Measurements from ENCODE around the gene TMEM89. TPM values are rescaled to one million over a fixed set of nuclear protein-coding genes. Genes with fewer than 3 reads are reported as not detected.

The TMEM89 gene
- total RNA-seq, 8 experiments from 2014 or later = not detected

- no peak for ATAC-seq (replicated peaks in 6 of 8)
- H3K4me3 ChIP-seq = no peak overlapping the region
- no peak overlapping the region for H3K27ac ChIP-seq
- WGBS, 10 experiments = 55 to 100% (median 96%) methylated on average over 1 to 6 of the region's 6 CpGs; no CpG with 5 or more reads in 3 of the 10 experiments
- H3K4me1 ChIP-seq (replicated peaks in 1 of 2) = peaks cover 14% of the 10 kb centered on the region in 2 donors
- in situ Hi-C loops (cut with MboI; ENCODE audit: low pct_unique_long_range_greater_than_20kb in 2 of 9, low sequenced_read_pairs in 9 of 9, unreplicated experiment in 9 of 9) = no loop called here
Observed at GRCh38 chr3:48597408-48597800, 24.2 kb downstream of the TMEM89 start.

DNA sequence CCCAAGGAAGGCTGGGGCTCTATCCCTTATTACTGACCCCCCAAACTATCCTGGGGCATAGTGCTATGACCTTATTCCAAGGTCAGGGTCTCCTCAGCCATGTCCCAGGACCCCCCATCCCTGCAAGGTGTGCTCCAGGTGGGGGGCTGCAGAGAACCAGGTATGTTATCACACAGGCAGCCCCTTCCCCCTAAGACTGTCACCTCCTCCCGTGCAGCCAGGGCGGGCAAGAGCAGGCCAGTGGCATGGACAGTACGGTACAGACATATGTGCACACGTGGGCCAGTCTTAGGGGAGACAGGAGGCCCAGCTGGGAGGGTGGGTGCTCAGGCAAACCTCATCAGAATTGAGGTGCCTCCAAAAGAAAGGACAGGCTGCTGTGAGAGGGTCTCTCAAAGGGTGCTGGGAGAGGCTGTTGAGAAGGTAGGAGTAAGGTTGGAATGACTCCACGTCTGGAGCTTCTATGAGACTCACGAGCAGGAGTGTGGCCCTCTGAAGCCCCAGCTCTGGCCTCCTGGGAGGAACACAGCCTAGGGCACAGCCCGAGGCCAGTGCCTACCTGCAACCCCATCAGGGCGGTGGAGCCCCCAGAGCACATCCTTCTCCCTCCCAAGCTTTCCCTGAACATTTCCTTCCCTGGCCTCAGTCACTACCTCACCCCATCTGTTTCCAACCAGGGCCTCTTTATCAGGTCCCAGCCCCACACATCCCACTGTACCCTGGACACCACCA lies 24.7 kb downstream of the TMEM89 start:
- Histone ChIP-seq H3K4me3 (no peak overlapping the region), H3K27ac (no peak overlapping the region), H3K4me1 (replicated peaks in 1 of 2) (peaks cover 14% of the 10 kb centered on the region in 2 donors)
- 80 to 100% (median 100%) methylated on average over 1 to 4 of the region's 8 CpGs; no CpG with 5 or more reads in 4 of the 10 experiments for WGBS, 10 experiments
- in situ Hi-C loops (cut with MboI; ENCODE audit: low pct_unique_long_range_greater_than_20kb in 2 of 9, low sequenced_read_pairs in 9 of 9, unreplicated experiment in 9 of 9) = no loop called here
- no peak for ATAC-seq (replicated peaks in 6 of 8)

DNA sequence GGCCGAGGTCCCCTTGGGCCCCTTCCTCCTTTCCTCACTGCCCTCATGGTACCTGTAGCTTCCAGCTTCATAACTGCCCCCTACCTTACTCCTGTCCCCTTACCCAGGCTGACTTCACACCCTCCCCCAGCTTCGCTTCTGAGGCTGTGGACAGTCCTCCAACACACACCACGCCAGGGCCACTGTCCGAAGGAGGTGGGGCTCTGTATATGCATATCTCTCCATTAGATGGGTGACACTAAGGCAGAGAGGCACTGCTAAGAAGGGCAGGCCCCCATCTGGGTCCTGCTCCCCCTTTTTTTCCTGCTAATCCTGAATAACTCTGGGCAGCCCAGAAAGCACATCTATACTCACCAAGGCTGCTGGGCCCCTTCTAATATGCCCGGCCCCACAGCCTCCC lies 25.4 kb downstream of the TMEM89 start:
- peak in 5 of 8 experiments; percentile 4 to 11 (median 7) for ATAC-seq (replicated peaks in 6 of 8)
- in situ Hi-C loops (cut with MboI; ENCODE audit: low pct_unique_long_range_greater_than_20kb in 2 of 9, low sequenced_read_pairs in 9 of 9, unreplicated experiment in 9 of 9) = no loop called here
- Histone ChIP-seq H3K4me1 (replicated peaks in 1 of 2) (peaks cover 14% of the 10 kb centered on the region in 2 donors), H3K4me3 (no peak overlapping the region), H3K27ac (peak overlapping the region in 1 of 2 donors; percentile 49)
- 20 to 100% (median 57%) methylated on average over 1 of the region's 5 CpGs; no CpG with 5 or more reads in 6 of the 10 experiments for WGBS, 10 experiments

DNA sequence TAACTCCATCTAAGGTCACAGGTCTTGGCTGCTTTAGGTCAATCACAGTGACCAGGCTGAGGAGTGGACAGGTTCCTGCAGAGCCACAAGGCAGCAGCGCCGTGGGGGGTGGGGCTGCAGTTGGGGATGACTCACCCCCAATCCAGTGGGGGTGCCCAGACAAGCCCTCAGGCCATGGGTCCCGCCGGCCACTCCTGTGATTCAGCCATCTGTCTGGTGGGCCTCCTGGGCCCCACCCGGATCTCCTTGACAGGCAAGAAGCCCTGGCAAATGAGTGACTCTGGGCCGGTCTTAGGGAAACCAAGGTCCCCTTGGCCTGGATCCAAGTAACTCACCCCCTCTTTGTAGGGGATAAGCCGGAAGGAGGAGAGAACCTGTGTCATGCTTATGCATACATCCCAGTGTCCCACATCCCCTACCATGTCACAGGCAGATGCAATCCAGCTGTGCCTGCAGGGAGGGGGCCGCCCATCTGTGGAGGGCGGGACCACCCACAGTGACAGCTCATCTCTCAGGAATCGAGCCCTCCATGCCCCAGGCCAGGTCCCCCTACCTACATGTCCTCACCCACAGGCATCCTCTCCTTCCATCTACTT lies 25.9 kb downstream of the TMEM89 start:
- in situ Hi-C loops (cut with MboI; ENCODE audit: low pct_unique_long_range_greater_than_20kb in 2 of 9, low sequenced_read_pairs in 9 of 9, unreplicated experiment in 9 of 9) = no loop called here
- ATAC-seq (replicated peaks in 6 of 8) = peak; percentile 29 to 56 (median 49)
- Histone ChIP-seq H3K27ac (peak overlapping the region in 1 of 2 donors; percentile 49), H3K4me1 (replicated peaks in 1 of 2) (peaks cover 14% of the 10 kb centered on the region in 2 donors), H3K4me3 (no peak overlapping the region)
- 7% methylated on average over 5 of the region's 10 CpGs; no CpG with 5 or more reads in 9 of the 10 experiments for WGBS, 10 experiments

- peak in 4 of 8 experiments; percentile 2 to 9 (median 6) for ATAC-seq (replicated peaks in 6 of 8)
- Histone ChIP-seq H3K4me3 (no peak within 1 kb of the TSS), H3K4me1 (replicated peaks in 1 of 2) (peaks cover 14% of the 10 kb centered on the region in 2 donors), H3K27ac (peak within 1 kb of the TSS in 1 of 2 donors; percentile 49)
- WGBS, 10 experiments = no CpG with 5 or more reads among the region's 35 CpGs
- in situ Hi-C loops (cut with MboI; ENCODE audit: low pct_unique_long_range_greater_than_20kb in 2 of 9, low sequenced_read_pairs in 9 of 9, unreplicated experiment in 9 of 9) = no loop called here
Observed at GRCh38 chr3:48595075-48595525, 26.5 kb downstream of the TMEM89 start, which contains the start of gene COL7A1. TSS of gene COL7A1 (minus strand) at chr3:48595329. CDS start at chr3:48595159, 170 bp downstream.

DNA sequence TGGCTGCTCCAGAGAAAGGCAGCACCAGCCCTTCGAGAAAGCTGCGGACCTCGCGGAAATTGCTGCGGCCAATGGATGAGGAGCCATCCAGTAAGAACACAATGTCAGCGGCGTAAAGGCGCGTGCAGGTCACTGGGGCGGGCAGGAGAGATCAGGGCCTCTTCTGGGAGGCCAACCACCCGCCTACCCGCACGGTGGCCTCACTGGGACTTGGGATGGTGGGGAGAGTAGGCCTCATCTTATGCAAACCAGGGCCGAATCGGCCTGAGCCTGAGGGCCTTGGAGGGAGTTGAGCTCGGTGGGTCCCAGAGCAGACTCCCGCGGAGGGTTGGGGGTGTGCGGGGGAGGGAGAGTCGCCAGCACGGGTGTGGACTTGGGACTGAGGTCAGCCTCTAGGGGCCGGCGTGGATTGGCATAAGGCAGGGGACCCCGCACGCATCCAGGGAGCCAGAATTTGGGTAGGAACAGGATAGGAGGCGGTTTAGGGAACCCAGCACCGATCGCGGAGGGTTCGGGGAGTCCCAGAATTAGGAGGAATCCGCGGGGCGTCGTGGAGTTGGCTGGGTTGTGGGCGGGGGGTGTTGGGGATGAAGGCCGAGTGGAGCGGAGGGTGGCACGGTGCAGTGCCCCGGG lies 27.0 kb downstream of the TMEM89 start:
- 40 to 76% methylated on average over 1 to 5 of the region's 39 CpGs; no CpG with 5 or more reads in 8 of the 10 experiments for WGBS, 10 experiments

DNA sequence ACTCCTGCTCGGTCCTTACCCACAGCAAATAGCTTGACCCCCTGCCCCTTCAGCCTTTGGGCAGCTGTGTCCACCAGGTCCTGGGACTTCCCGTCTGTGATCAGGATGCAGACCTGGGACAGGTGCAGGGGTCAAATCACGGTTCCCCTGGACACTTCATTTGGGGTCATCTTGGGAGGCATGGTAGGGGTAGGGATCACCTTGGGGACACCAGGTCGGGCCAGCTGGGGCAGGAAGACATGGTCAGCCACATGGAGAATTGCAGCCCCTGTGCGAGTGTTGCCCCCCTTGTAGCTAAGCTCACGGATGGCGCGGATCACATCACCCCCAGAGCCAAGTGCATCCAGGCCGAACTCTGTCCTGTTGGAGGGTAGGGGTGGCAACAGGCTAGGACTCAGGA lies 28.2 kb downstream of the TMEM89 start:
- no peak overlapping the region for H3K27ac ChIP-seq
- 80 to 100% (median 100%) methylated on average over 1 to 3 of the region's 9 CpGs; no CpG with 5 or more reads in 6 of the 10 experiments for WGBS, 10 experiments
- no peak overlapping the region for H3K4me3 ChIP-seq
- H3K4me1 ChIP-seq (replicated peaks in 1 of 2) = peaks cover 14% of the 10 kb centered on the region in 2 donors
- ATAC-seq (replicated peaks in 6 of 8) = no peak
- in situ Hi-C loops (cut with MboI; ENCODE audit: low pct_unique_long_range_greater_than_20kb in 2 of 9, low sequenced_read_pairs in 9 of 9, unreplicated experiment in 9 of 9) = no loop called here

More for the DNA sequence above, 27.0 kb downstream of the TMEM89 start:
- H3K27ac ChIP-seq = no peak overlapping the region
- peak in 1 of 8 experiments; percentile 1 for ATAC-seq (replicated peaks in 6 of 8)
- in situ Hi-C loops (cut with MboI; ENCODE audit: low pct_unique_long_range_greater_than_20kb in 2 of 9, low sequenced_read_pairs in 9 of 9, unreplicated experiment in 9 of 9) = no loop called here
- H3K4me1 ChIP-seq (replicated peaks in 1 of 2) = peaks cover 14% of the 10 kb centered on the region in 2 donors
- no peak overlapping the region for H3K4me3 ChIP-seq

DNA sequence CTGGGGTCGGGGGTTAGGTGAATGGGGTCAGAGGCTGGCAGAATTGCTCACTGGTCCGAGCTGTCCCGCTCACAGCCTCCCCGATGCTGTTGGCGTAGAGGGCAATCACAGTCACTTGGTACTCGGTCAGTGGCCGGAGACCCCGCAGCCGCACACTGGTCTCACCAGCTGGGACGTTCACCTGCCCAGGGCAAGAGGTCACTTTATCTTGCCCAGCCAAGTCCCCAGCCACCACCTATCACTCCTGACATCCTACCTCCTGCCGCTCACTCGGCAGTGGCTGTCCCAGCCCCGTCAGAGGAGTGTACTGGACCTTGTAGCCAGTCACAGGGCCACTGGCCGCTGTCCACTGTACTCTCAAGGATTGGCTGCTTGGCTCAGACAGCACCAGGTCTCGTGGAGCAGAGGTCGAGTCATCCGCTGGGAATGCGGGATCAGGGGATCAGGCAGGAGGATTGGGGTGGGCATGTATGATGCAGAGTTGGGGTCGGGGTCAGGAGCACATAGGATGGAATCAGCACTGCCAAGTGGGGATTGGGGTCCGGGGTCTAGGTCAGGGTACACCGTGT lies 29.0 kb downstream of the TMEM89 start:
- WGBS, 10 experiments = 90 to 100% (median 95%) methylated on average over 1 to 7 of the region's 21 CpGs; no CpG with 5 or more reads in 6 of the 10 experiments
- ATAC-seq (replicated peaks in 6 of 8) = no peak
- in situ Hi-C loops (cut with MboI; ENCODE audit: low pct_unique_long_range_greater_than_20kb in 2 of 9, low sequenced_read_pairs in 9 of 9, unreplicated experiment in 9 of 9) = no loop called here

GRCh38 chr3:48591886-48592518 lies 29.6 kb downstream of the TMEM89 start:
- Histone ChIP-seq H3K4me1 (replicated peaks in 1 of 2) (peaks cover 14% of the 10 kb centered on the region in 2 donors), H3K27ac (no peak overlapping the region), H3K4me3 (no peak overlapping the region)
- 80 to 94% (median 83%) methylated on average over 1 to 6 of the region's 22 CpGs; no CpG with 5 or more reads in 4 of the 10 experiments for WGBS, 10 experiments
- in situ Hi-C loops (cut with MboI; ENCODE audit: low pct_unique_long_range_greater_than_20kb in 2 of 9, low sequenced_read_pairs in 9 of 9, unreplicated experiment in 9 of 9) = no loop called here
- ATAC-seq (replicated peaks in 6 of 8) = no peak

More for the DNA sequence above, 29.0 kb downstream of the TMEM89 start:
- Histone ChIP-seq H3K4me3 (no peak overlapping the region), H3K27ac (no peak overlapping the region), H3K4me1 (replicated peaks in 1 of 2) (peaks cover 14% of the 10 kb centered on the region in 2 donors)

DNA sequence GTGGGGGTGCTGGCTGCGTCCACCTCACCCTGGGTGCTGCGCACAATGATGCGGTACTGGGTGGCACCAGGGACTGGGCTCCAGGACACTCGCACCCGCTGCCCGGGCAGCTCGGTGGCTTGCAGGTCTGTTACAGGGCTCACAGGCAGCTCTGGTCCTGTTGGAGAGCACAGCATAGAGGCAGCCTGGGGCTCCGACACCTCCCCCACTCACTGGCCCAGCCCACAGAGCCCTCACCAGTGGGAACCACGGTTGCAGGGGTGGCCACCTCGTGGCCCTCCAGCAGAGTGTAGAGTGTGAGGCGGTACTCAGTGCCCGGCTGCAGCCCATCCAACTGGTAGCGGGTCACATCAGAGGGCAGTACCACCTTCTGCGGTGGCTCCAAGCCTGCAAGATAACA lies 30.1 kb downstream of the TMEM89 start:
- H3K4me3 ChIP-seq = no peak overlapping the region
- H3K27ac ChIP-seq = no peak overlapping the region
- ATAC-seq (replicated peaks in 6 of 8) = no peak
- in situ Hi-C loops (cut with MboI; ENCODE audit: low pct_unique_long_range_greater_than_20kb in 2 of 9, low sequenced_read_pairs in 9 of 9, unreplicated experiment in 9 of 9) = no loop called here
- H3K4me1 ChIP-seq (replicated peaks in 1 of 2) = peaks cover 12 to 14% of the 10 kb centered on the region in 2 donors
- 78 to 80% (median 80%) methylated on average over 1 to 5 of the region's 14 CpGs; no CpG with 5 or more reads in 7 of the 10 experiments for WGBS, 10 experiments

GRCh38 chr3:48588230-48588629 lies 33.3 kb downstream of the TMEM89 start:
- H3K27ac ChIP-seq = no peak overlapping the region
- no peaks in the 10 kb centered on the region for H3K4me1 ChIP-seq (replicated peaks in 1 of 2)
- H3K4me3 ChIP-seq = no peak overlapping the region
- in situ Hi-C loops (cut with MboI; ENCODE audit: low pct_unique_long_range_greater_than_20kb in 2 of 9, low sequenced_read_pairs in 9 of 9, unreplicated experiment in 9 of 9) = no loop called here
- no peak for ATAC-seq (replicated peaks in 6 of 8)
- WGBS, 10 experiments = 80% methylated on average over 1 of the region's 15 CpGs; no CpG with 5 or more reads in 9 of the 10 experiments

DNA sequence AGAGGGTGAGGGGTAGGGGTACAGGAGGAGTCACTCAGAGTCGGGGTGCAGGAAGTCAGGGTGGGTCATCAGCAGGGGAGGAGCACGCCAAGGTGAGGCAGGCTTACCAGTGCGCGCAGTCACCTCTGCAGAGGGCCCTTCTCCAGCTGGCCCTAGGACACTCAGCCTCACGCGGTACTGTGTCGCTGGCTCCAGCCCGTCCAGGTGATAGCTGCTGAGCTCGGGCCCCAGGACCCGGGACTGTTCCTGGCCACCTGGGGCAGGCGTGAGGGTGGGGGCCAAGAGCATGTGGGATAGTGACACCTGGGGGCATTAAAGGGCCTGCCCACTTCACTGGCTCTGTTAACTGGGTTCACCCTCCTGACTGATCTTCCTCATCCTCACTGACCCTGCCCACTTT lies 33.9 kb downstream of the TMEM89 start:
- in situ Hi-C loops (cut with MboI; ENCODE audit: low pct_unique_long_range_greater_than_20kb in 2 of 9, low sequenced_read_pairs in 9 of 9, unreplicated experiment in 9 of 9) = no loop called here
- Histone ChIP-seq H3K4me3 (no peak overlapping the region), H3K4me1 (replicated peaks in 1 of 2) (no peaks in the 10 kb centered on the region), H3K27ac (no peak overlapping the region)
- peak in 2 of 8 experiments; percentile 5 to 6 for ATAC-seq (replicated peaks in 6 of 8)
- 80 to 100% methylated on average over 1 to 2 of the region's 11 CpGs; no CpG with 5 or more reads in 8 of the 10 experiments for WGBS, 10 experiments
